Body of pancreas (tissue), 4 donors: ENCODE data around the gene REXO4.

Experiments used
- POLR2A ChIP-seq, 3 donors: fragments of 450-650 bp; IDR thresholded peaks; one replicate each; pipeline ENCODE4 v1.6.1; 2016; ENCODE audit warnings: antibody characterized with exemption in 3 of 3, mild to moderate bottlenecking in 2 of 3
- TF ChIP-seq, protein P1 (sequence below), 7 experiments: fragments of 450-650 bp in 4 of 7; fragments of 200-600 bp in 3 of 7; sonication (generic) in 3 of 7; IDR thresholded peaks; one replicate each; pipeline ENCODE4 v1.5.1; 2016 to 2019; ENCODE audit warnings: antibody characterized with exemption in 7 of 7

- TF ChIP-seq, protein P1, sequence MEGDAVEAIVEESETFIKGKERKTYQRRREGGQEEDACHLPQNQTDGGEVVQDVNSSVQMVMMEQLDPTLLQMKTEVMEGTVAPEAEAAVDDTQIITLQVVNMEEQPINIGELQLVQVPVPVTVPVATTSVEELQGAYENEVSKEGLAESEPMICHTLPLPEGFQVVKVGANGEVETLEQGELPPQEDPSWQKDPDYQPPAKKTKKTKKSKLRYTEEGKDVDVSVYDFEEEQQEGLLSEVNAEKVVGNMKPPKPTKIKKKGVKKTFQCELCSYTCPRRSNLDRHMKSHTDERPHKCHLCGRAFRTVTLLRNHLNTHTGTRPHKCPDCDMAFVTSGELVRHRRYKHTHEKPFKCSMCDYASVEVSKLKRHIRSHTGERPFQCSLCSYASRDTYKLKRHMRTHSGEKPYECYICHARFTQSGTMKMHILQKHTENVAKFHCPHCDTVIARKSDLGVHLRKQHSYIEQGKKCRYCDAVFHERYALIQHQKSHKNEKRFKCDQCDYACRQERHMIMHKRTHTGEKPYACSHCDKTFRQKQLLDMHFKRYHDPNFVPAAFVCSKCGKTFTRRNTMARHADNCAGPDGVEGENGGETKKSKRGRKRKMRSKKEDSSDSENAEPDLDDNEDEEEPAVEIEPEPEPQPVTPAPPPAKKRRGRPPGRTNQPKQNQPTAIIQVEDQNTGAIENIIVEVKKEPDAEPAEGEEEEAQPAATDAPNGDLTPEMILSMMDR (IDR thresholded peaks at IDR 0.05) = no peak
- TF ChIP-seq POLR2A (IDR thresholded peaks at IDR 0.05) = no peak
Observed at GRCh38 chr9:133369422-133369821, 48.4 kb downstream of the REXO4 start.
